HEK293T (cell line): Measurements from ENCODE around the gene MRPL12.
A peak's percentile ranks its signal among the peaks of the same experiment; 100 is the strongest.

Experiments used
- CTCF ChIA-PET: fragments of 350-600 bp; formaldehyde crosslinking; extraction: SDS; loops from one replicate; lab custom pipeline; 2021; ENCODE audit warnings: antibody characterized with exemption, inconsistent platforms; lab: Yijun Ruan, JAX
- POLR2A ChIA-PET: fragments of 350-600 bp; formaldehyde crosslinking; extraction: SDS; loops from one replicate; lab custom pipeline; 2020; ENCODE audit warnings: antibody characterized with exemption, inconsistent platforms; lab: Yijun Ruan, JAX
- DNase-seq: peaks from one replicate; pipeline ENCODE4 v3.0.0; 2012; ENCODE audit warnings: mixed read lengths; ENCODE audit errors: extremely low spot score
- ARNT ChIP-seq: fragments of 450-650 bp; IDR thresholded peaks from 2 replicates; pipeline ENCODE4 v1.6.1; 2017; ENCODE audit warnings: mild to moderate bottlenecking
- BHLHE40 ChIP-seq: fragments of 450-650 bp; IDR thresholded peaks from 2 replicates; pipeline ENCODE4 v1.6.1; 2016; ENCODE audit warnings: mild to moderate bottlenecking, moderate library complexity, borderline replicate concordance
- CTBP1 ChIP-seq: fragments of 450-650 bp; IDR thresholded peaks from 2 replicates; pipeline ENCODE4 v1.6.1; 2016; ENCODE audit warnings: borderline replicate concordance
- ELF4 ChIP-seq: fragments of 450-650 bp; IDR thresholded peaks from 2 replicates; pipeline ENCODE4 v1.6.1; 2017; ENCODE audit warnings: antibody characterized with exemption
- FOXA1 ChIP-seq: fragments of 450-650 bp; IDR thresholded peaks from 2 replicates; pipeline ENCODE4 v1.6.1; 2016; ENCODE audit warnings: mild to moderate bottlenecking
- FOXK2 ChIP-seq: fragments of 450-650 bp; IDR thresholded peaks from 2 replicates; pipeline ENCODE4 v1.6.1; 2016; ENCODE audit warnings: mild to moderate bottlenecking
- FOXM1 ChIP-seq: fragments of 450-650 bp; IDR thresholded peaks from 2 replicates; pipeline ENCODE4 v1.6.1; 2017; ENCODE audit warnings: mild to moderate bottlenecking, borderline replicate concordance
- HDGF ChIP-seq: fragments of 450-650 bp; IDR thresholded peaks from 2 replicates; pipeline ENCODE4 v1.6.1; 2017; ENCODE audit warnings: antibody characterized with exemption, borderline replicate concordance
- L3MBTL2 ChIP-seq: fragments of 450-650 bp; conservative IDR thresholded peaks from 2 replicates; pipeline ENCODE4 v1.6.1; 2016; ENCODE audit warnings: mild to moderate bottlenecking
- LEF1 ChIP-seq: fragments of 450-650 bp; IDR thresholded peaks from 2 replicates; pipeline ENCODE4 v1.6.1; 2017; ENCODE audit warnings: mild to moderate bottlenecking, borderline replicate concordance
- NFRKB ChIP-seq: fragments of 450-650 bp; IDR thresholded peaks from 2 replicates; pipeline ENCODE4 v1.6.1; 2016; ENCODE audit warnings: mild to moderate bottlenecking, moderate library complexity
- PKNOX1 ChIP-seq: fragments of 450-650 bp; IDR thresholded peaks from 2 replicates; pipeline ENCODE4 v1.6.1; 2016
- SP1 ChIP-seq: fragments of 450-650 bp; IDR thresholded peaks from 2 replicates; pipeline ENCODE4 v1.6.1; 2017
- SUZ12 ChIP-seq: fragments of 450-650 bp; IDR thresholded peaks from 2 replicates; pipeline ENCODE4 v1.6.1; 2016; ENCODE audit warnings: mild to moderate bottlenecking
- TARDBP ChIP-seq: fragments of 450-650 bp; IDR thresholded peaks from 2 replicates; pipeline ENCODE4 v1.6.1; 2016
- ZNF384 ChIP-seq: fragments of 450-650 bp; IDR thresholded peaks from 2 replicates; pipeline ENCODE4 v1.6.1; 2016

Gene MRPL12

DNA sequence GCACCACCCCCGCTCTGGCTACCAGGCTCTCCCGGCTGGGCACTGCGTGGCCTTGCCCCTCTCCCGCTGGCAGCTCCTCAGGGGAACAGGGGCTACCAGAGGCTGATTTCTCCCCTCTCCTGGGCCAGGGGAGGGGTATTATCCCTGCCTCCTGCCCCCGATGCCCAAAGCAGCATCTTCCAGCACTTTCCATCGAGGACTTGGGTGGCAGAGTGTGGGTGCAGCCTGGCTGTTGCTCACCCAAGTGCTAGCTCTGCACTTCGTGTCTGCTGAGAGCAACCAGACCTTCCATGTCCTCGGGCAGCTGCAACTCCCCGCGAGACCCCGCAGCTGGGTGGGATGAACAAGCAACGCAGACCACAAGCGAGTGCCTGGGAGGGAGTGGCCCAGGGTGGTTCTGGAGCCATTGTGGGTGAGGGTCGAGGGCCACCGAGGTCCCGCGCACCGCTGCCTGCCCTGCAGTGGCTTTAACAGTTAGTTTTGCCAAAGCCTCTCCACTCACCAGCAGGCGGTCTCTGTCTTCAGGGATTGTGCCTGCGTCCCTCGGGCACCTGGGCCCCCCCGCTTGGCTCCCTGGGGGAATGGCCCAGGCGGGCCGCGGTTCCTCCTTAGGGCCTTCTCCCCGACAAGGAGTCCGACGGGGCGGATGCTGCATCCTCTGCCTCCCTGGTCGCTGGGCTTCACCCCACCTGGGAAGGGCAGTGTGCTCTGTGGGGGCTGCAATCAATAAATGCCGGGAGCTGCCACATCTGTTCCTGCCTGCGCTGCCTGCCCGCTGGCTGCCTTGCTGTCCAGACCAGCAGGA lies 17.3 kb downstream of the MRPL12 start:
- no peak for TF ChIP-seq CTBP1
- TF ChIP-seq FOXM1: no peak
- TF ChIP-seq ARNT: no peak
- TF ChIP-seq FOXK2: no peak
- no peak for TF ChIP-seq LEF1
- TF ChIP-seq HDGF: no peak
- no peak for TF ChIP-seq SUZ12
- no peak for TF ChIP-seq L3MBTL2
- TF ChIP-seq ZNF384: no peak
- no peak for TF ChIP-seq SP1
- no peak for TF ChIP-seq ELF4
- no peak for TF ChIP-seq TARDBP
- no peak for TF ChIP-seq FOXA1
- no peak for TF ChIP-seq BHLHE40
- TF ChIP-seq NFRKB: no peak
- TF ChIP-seq PKNOX1: no peak
- DNase-seq: no peak
- ChIA-PET CTCF (no interaction called here), POLR2A (interaction anchor here (0.7 to 1.6 kb wide), 4 partner anchors 8 to 102 kb away, joined by 3 to 9 read pairs (median 4); partner anchors contain the start of genes MRPL12 and SLC25A10)

DNA sequence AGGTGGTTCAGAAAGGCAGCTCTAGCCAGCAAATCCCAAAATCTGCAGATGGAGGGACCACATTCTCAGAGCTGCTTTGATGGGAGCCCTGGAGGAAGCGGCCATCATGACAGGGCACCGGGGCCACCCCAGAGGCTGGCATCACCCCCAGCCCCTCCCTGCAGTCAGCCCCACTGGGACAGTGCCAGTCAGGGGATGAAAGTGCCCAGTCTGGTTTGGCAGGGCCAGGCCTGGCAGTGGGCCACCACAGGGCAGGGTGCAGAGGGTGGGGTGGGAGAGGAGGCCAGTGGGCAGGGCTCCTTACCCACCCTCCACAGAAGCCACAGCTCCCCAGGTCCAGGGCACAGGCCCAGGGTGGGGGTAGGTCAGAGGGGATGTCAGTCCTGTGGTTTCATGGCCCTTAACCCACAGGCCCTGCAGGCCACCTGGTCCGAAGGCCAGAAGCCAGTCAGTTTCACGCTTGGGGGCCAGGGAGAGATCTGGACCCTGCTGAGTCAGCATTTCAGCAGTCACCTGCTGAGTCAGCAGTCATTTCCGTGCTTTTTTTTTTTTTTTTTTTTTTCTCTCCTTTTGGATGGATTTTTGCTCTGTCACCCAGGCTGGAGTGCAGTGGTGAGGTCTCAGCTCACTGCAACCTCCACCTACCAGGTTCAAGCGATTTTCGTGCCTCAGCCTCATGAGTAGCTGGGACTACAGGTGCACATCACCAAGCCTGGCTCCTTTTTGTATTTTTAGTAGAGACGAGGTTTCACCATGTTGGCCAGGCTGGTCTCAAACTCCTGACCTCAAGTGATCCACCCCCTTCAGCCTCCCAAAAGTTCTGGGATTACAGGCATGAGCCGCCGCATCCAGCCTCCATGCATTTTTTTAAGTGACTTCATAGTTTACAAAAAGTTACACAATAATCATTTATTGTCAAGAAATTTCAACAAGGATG lies 19.3 kb downstream of the MRPL12 start:
- ChIA-PET CTCF (interaction anchor here (0.6 kb wide), 2 partner anchors 122 to 643 kb away, joined by 3 to 5 read pairs; no protein-coding TSS in a partner anchor), POLR2A (interaction anchor here (0.6 to 1.4 kb wide), 7 partner anchors 9 to 151 kb away, joined by 3 to 6 read pairs (median 5); partner anchors contain the start of genes ARL16, HGS and SLC25A10)
- DNase-seq: no peak
- TF ChIP-seq FOXK2 (no peak), HDGF (no peak), FOXA1 (no peak), BHLHE40 (no peak), L3MBTL2 (no peak), ZNF384 (peak; percentile 91), SP1 (no peak), CTBP1 (no peak)

DNA sequence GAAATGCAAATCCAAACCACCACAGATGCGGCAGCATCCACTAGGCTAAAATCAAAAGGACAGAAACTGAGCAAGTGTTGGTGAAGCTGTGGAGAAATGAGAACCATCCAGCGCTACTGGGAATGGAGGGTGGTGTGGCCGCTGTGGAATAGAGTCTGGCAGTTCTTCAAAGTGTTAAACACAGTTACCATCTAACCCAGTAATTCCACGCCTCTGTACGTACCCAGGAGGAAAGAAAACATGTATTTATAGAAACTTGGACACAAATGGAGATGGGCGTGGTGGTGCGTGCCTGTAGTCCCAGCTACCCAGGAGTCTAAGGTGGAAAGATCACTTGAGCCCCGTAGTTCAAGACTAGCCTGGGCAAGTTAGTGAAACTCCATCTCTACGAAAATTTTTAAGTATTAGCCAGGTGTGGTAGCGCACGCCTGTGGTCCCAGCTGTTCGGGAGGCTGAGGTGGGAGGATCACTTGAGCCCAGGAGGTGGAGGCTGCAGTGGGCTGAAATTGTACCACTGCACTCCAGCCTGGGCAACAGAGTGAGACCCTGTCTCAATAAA lies 20.6 kb downstream of the MRPL12 start:
- POLR2A ChIA-PET: interaction anchor here (1.0 to 2.8 kb wide), 2 partner anchors 12 to 15 kb away, joined by 3 to 16 read pairs; partner anchors contain the start of gene SLC25A10

GRCh38 chr17:81725439-81725838 lies 22.3 kb downstream of the MRPL12 start:
- DNase-seq: no peak
- no peak for TF ChIP-seq L3MBTL2
- TF ChIP-seq ZNF384: no peak
- no peak for TF ChIP-seq NFRKB
- no peak for TF ChIP-seq FOXK2
- no peak for TF ChIP-seq SP1
- no peak for TF ChIP-seq FOXA1
- TF ChIP-seq BHLHE40: no peak
- no peak for TF ChIP-seq TARDBP
- TF ChIP-seq PKNOX1: no peak
- TF ChIP-seq ELF4: no peak
- TF ChIP-seq CTBP1: no peak
- TF ChIP-seq SUZ12: no peak
- TF ChIP-seq LEF1: no peak
- TF ChIP-seq FOXM1: no peak
- TF ChIP-seq ARNT: no peak
- TF ChIP-seq HDGF: no peak
- CTCF ChIA-PET: interaction anchor here (0.9 to 1.2 kb wide), 2 partner anchors 13 to 130 kb away, joined by 3 read pairs; no protein-coding TSS in a partner anchor
- POLR2A ChIA-PET: interaction anchor here (1.1 to 2.8 kb wide), 4 partner anchors 10 to 107 kb away, joined by 3 to 16 read pairs (median 4); partner anchors contain the start of genes MCRIP1, MRPL12 and SLC25A10

More for the DNA sequence above, 20.6 kb downstream of the MRPL12 start:
- DNase-seq: no peak
- CTCF ChIA-PET: no interaction called here
- no peak for TF ChIP-seq ARNT
- no peak for TF ChIP-seq TARDBP
- no peak for TF ChIP-seq FOXK2
- TF ChIP-seq LEF1: no peak
- no peak for TF ChIP-seq L3MBTL2
- no peak for TF ChIP-seq NFRKB
- TF ChIP-seq ZNF384: no peak
- no peak for TF ChIP-seq SP1
- TF ChIP-seq CTBP1: no peak
- no peak for TF ChIP-seq FOXM1
- TF ChIP-seq HDGF: no peak
- no peak for TF ChIP-seq FOXA1
- no peak for TF ChIP-seq SUZ12
- no peak; the same call in 1 of the 2 replicates for TF ChIP-seq BHLHE40

- ChIA-PET CTCF (interaction anchor here (0.9 kb wide), 1 partner anchor 13 kb away, joined by 3 read pairs; no protein-coding TSS in a partner anchor), POLR2A (interaction anchor here (1.1 to 2.8 kb wide), 2 partner anchors 14 to 23 kb away, joined by 5 to 16 read pairs; partner anchors contain the start of genes MRPL12 and SLC25A10)
- TF ChIP-seq ELF4 (no peak), FOXA1 (no peak), L3MBTL2 (no peak), FOXK2 (no peak), ARNT (no peak), BHLHE40 (no peak), PKNOX1 (no peak), CTBP1 (no peak), TARDBP (no peak), HDGF (no peak), FOXM1 (no peak), SUZ12 (no peak), LEF1 (no peak), SP1 (no peak), ZNF384 (no peak), NFRKB (no peak)
- no peak for DNase-seq
These were observed 22.8 kb downstream of the MRPL12 start for GRCh38 chr17:81726004-81726403.
